ENCODE data around the gene SMS.

The SMS gene

GRCh38 chrX:21926527-21927278, 13.8 kb upstream of the SMS start:
- no peak overlapping the region for H3K27ac ChIP-seq
- no peak for TF ChIP-seq ZFX (IDR thresholded peaks at IDR 0.05; ENCODE audit: borderline replicate concordance)

DNA sequence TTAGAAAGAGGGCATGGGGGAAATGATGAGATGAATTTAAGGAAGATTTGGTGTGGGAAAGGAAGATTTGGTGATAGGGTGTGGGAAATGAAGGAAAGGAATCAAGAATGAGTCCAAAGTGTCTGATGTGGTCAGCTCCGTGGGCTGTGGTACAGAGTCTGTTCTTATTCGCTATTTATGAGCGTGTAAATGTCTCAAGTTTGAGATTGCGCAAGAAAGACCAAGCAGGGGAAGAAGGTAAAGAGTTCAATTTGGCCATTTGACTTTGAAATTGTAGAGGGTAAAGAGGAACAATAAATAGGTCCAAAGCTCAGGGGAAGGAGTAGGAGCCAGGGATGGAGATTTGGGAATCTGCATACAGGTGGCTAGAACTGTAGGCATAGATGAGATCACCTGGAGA, 11.3 kb upstream of the SMS start:
- H3K27ac ChIP-seq: no peak overlapping the region
- TF ChIP-seq ZFX (IDR thresholded peaks at IDR 0.05; ENCODE audit: borderline replicate concordance): no peak
- TF ChIP-seq, protein P1, sequence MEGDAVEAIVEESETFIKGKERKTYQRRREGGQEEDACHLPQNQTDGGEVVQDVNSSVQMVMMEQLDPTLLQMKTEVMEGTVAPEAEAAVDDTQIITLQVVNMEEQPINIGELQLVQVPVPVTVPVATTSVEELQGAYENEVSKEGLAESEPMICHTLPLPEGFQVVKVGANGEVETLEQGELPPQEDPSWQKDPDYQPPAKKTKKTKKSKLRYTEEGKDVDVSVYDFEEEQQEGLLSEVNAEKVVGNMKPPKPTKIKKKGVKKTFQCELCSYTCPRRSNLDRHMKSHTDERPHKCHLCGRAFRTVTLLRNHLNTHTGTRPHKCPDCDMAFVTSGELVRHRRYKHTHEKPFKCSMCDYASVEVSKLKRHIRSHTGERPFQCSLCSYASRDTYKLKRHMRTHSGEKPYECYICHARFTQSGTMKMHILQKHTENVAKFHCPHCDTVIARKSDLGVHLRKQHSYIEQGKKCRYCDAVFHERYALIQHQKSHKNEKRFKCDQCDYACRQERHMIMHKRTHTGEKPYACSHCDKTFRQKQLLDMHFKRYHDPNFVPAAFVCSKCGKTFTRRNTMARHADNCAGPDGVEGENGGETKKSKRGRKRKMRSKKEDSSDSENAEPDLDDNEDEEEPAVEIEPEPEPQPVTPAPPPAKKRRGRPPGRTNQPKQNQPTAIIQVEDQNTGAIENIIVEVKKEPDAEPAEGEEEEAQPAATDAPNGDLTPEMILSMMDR (IDR thresholded peaks at IDR 0.05): no peak

DNA sequence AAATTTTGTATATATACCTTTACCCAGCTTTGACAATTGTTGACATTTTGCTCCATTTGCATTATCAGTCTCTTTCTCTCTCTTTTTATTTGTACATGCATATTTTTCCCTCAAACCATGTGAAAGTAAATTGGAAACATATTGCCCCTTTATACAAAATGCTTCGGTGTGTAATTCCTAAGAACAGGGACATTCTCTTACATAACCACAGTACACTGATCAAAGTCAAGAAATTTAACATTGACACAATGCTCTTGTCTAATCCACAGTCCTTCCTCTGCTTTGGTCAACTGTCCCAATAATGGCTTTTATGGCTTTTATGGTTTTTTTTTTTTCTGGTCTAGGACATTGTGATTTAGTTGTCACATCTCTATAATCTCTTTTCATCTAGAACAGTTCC, 9.5 kb upstream of the SMS start:
- H3K27ac ChIP-seq: no peak overlapping the region
- TF ChIP-seq, protein P1 (IDR thresholded peaks at IDR 0.05): no peak
- TF ChIP-seq ZFX (IDR thresholded peaks at IDR 0.05; ENCODE audit: borderline replicate concordance): no peak

GRCh38 chrX:21932292-21933002, 8.1 kb upstream of the SMS start:
- H3K27ac ChIP-seq: no peak overlapping the region
- TF ChIP-seq, protein P1 (IDR thresholded peaks at IDR 0.05): no peak
- TF ChIP-seq ZFX (IDR thresholded peaks at IDR 0.05; ENCODE audit: borderline replicate concordance): no peak

- H3K27ac ChIP-seq: no peak overlapping the region
- no peak for TF ChIP-seq ZFX (IDR thresholded peaks at IDR 0.05; ENCODE audit: borderline replicate concordance)
- TF ChIP-seq, protein P1 (IDR thresholded peaks at IDR 0.05): 0 out of 2 replicates have a peak, but pooled peaks have one; percentile 4
Measured at GRCh38 chrX:21933077-21933476, 7.4 kb upstream of the SMS start.

DNA sequence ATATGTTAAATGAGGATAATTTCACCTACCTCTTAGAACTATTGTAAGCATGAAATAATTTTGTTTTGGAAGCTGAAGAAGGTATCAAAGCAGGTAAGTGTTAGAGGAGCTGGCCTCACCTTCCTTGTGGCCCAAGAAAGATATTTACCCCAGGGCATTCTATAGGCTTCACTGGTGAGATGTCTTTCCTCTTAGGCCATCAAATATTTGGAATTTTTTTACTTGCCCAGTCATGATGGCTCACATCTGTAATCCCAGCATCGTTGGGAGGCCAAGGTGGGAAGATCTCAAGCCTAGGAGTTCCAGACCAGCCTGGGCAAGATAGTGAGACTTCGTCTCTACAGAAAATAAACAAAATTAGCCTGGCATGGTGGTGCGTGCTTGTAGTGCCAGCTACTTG, 6.1 kb upstream of the SMS start:
- no peak for TF ChIP-seq ZFX (IDR thresholded peaks at IDR 0.05; ENCODE audit: borderline replicate concordance)
- TF ChIP-seq, protein P1 (IDR thresholded peaks at IDR 0.05): no peak
- H3K27ac ChIP-seq: no peak overlapping the region

- no peak overlapping the region for H3K27ac ChIP-seq
Measured at GRCh38 chrX:21939906-21940305, 603 bp upstream of the SMS start.

GRCh38 chrX:21943460-21944135, 3.1 kb downstream of the SMS start:
- TF ChIP-seq ZFX (IDR thresholded peaks at IDR 0.05; ENCODE audit: borderline replicate concordance): no peak
- TF ChIP-seq, protein P1 (IDR thresholded peaks at IDR 0.05): no peak
- no peak overlapping the region for H3K27ac ChIP-seq

More at GRCh38 chrX:21939906-21940305, 603 bp upstream of the SMS start:
- TF ChIP-seq ZFX (IDR thresholded peaks at IDR 0.05; ENCODE audit: borderline replicate concordance): no peak
